Transverse colon (tissue), 4 donors: Measurements from ENCODE around the gene LHFPL3.

Source experiments
- CTCF ChIP-seq, 5 experiments: fragments of 200-600 bp in 3 of 5; fragments of 450-650 bp in 2 of 5; sonication (generic) in 3 of 5; IDR thresholded peaks; 1 replicate in 2 of 5; 2 replicates in 3 of 5; pipeline ENCODE4 v1.5.1; 2016 to 2017; ENCODE audit warnings: antibody characterized with exemption in 5 of 5, inconsistent platforms in 3 of 5, mild to moderate bottlenecking in 2 of 5, moderate library complexity in 1 of 5
- POLR2A ChIP-seq: fragments of 450-650 bp; IDR thresholded peaks from one replicate; pipeline ENCODE4 v1.6.1; 2016; ENCODE audit warnings: antibody characterized with exemption, mild to moderate bottlenecking, moderate library complexity
- POLR2AphosphoS5 ChIP-seq, 3 donors: sonication (generic); formaldehyde crosslinking; IDR thresholded peaks; one replicate each; pipeline ENCODE4 v1.6.1; 2016; ENCODE audit warnings: antibody characterized with exemption in 3 of 3

DNA sequence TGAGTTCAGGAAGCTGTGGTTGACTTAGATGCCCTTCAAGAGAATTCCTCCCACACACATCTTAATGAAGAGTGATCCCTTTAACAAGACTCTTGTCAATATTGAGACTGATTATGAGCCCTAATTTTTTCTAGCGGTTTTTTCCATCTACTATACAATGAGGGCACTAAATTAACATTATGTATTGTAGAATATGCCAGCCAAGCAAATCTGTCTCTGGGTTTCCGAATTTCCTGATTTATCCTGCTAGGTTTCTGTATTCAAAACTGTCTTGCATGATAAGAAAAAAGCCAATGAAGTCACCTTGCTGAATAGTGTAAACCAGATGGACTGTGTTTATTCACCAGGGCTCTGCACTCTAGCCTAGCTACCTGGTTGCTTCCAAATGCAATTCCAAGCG, 461.4 kb downstream of the LHFPL3 start:
- TF ChIP-seq CTCF (IDR thresholded peaks at IDR 0.05), result no peak
- TF ChIP-seq POLR2A, result no peak
- no peak for TF ChIP-seq POLR2AphosphoS5 (IDR thresholded peaks at IDR 0.05)
